Erythroblast (primary cell): ENCODE data around the gene FNIP2.
A peak's percentile ranks its signal among the peaks of the same experiment; 100 is the strongest.

Source experiments
- DNase-seq, 2 experiments: peaks; one replicate each; lab custom pipeline; 2025; lab: John Stamatoyannopoulos, UW
- GATA1 ChIP-seq: IDR thresholded peaks from 2 replicates; pipeline ENCODE4 v1.6.1; 2011; ENCODE audit warnings: low read depth, mild to moderate bottlenecking, control low read depth, low read length, moderate library complexity
- POLR2A ChIP-seq: IDR thresholded peaks from 2 replicates; pipeline ENCODE4 v1.6.1; 2011; ENCODE audit warnings: mild to moderate bottlenecking, low read length

FNIP2 gene

GRCh38 chr4:158776106-158776505, 7.3 kb downstream of the FNIP2 start:
- no peak for DNase-seq
- TF ChIP-seq GATA1 (no peak), POLR2A (no peak)

- peak in 1 of 2 experiments; percentile 18 for DNase-seq
- TF ChIP-seq POLR2A (no peak), GATA1 (no peak)
Measured at GRCh38 chr4:158777423-158778155, 8.8 kb downstream of the FNIP2 start.

- peak in 1 of 2 experiments; percentile 10 for DNase-seq
Measured at GRCh38 chr4:158778156-158778711, 9.4 kb downstream of the FNIP2 start.

DNA sequence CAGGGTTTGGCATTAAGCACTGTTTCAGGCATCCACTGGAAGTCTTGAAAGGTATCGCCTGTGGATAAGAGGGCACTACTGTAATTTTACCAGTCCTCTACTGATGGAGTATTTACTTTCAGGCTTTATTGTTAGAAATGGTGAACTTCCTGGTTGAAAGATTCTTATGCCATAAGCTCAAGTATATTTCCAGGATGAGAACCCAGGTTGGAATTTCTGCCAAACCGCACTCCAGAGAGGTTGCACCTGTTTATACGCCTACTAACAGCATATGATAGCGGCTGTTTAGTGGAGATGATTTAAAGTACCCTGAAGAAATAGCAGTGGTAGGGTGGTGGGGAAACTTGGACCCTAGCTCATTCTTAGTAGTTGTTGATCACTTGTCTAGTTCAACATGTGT, 9.9 kb downstream of the FNIP2 start:
- no peak for DNase-seq

More at GRCh38 chr4:158778156-158778711, 9.4 kb downstream of the FNIP2 start:
- TF ChIP-seq GATA1 (no peak), POLR2A (no peak)

GRCh38 chr4:158781963-158782362, 13.1 kb downstream of the FNIP2 start:
- TF ChIP-seq GATA1 (no peak), POLR2A (no peak)
- DNase-seq: peak; percentile 35 to 58

More for the DNA sequence above, 9.9 kb downstream of the FNIP2 start:
- no peak for TF ChIP-seq POLR2A
- TF ChIP-seq GATA1: no peak

- TF ChIP-seq POLR2A (no peak), GATA1 (no peak)
- DNase-seq: peak; percentile 43 to 71
Measured at GRCh38 chr4:158782551-158783360, 13.9 kb downstream of the FNIP2 start.

- TF ChIP-seq POLR2A: no peak
- no peak for TF ChIP-seq GATA1
- DNase-seq: peak in 1 of 2 experiments; percentile 27
Measured at GRCh38 chr4:158783785-158784184, 15.0 kb downstream of the FNIP2 start.

DNA sequence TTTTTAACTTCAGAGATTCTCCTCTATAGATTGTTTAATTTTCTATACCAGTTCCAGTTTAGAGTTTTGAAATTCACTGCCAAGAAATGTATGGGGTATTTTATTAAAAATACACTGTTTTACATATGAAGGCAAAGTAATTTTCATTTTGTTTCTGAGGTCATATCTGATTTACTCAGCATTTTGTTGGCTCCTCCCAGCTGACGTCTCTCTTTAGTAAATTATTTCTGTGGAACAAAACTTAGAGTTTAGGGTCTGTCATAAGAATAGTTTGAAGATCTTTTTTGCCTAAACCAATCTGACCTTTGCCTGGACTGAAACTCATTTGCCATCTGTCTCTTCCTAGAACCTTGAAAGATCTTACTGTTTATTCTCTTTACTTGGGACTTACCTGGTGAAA, 16.9 kb downstream of the FNIP2 start:
- TF ChIP-seq POLR2A: no peak
- no peak for TF ChIP-seq GATA1
- DNase-seq: peak; percentile 50 to 66

GRCh38 chr4:158786121-158786601, 17.3 kb downstream of the FNIP2 start:
- TF ChIP-seq POLR2A: no peak
- no peak for TF ChIP-seq GATA1
- DNase-seq: peak; percentile 56 to 64

DNA sequence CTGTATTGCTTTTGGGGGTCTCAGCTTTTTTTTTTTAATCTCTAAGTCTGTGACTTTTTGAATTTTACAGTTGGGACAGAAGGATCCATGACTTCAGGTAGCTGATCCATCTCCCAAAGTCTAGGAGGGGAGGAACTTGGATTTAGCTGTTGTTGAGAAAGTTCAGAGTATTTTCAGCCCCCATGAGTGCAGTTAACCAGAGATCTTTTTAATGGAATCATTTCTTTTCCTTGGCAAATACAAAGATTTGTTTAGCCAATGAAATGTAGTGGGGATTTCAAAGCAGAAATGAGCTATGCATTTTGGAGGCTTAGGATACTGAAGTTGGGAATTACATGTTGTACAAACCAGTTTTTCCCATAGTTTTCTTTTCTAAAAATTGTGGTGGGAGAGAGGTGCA, 18.1 kb downstream of the FNIP2 start:
- no peak for TF ChIP-seq GATA1
- no peak for TF ChIP-seq POLR2A

DNA sequence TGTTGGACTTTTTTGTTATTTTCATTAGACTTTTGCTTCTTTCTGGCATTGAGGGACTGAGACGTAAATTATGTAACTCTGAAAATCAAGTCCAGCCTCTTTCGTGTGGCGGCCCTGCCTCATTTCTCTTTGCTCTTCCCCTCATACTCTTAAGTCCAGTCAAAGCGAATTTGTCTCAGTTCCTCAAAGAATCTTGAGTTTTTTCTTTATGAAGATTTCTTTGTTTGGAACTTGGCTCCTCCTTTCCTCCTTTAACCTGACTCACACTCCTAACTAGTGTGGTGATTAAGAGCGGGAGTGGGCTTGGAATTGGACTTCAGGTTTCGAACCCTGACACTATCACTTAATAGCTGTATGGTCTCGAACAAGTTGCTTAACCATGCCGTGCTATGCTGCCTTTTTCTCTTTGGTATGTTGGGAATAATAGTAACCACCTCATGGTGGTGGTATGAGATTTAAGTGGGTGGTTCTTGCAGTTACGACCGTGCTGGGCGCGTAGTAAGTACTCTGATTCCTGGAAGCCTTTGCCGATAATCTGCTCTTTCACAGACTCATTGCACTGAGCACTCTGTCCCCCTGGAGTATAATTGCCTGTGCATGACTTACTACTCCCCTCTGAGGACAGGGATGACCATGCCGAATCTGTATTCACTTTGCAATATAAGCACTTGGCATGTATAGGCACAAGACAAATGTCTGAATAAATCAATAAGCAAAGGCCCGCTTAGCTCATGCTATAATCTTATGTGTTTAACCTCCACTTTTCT, 19.1 kb downstream of the FNIP2 start:
- peak; percentile 19 to 22 for DNase-seq
- TF ChIP-seq POLR2A (no peak), GATA1 (no peak)

More for the DNA sequence above, 18.1 kb downstream of the FNIP2 start:
- DNase-seq: no peak

- DNase-seq: no peak
- TF ChIP-seq GATA1: no peak
- TF ChIP-seq POLR2A: no peak
Measured at GRCh38 chr4:158788516-158788915, 19.7 kb downstream of the FNIP2 start.

GRCh38 chr4:158789853-158790252, 21.0 kb downstream of the FNIP2 start:
- no peak for DNase-seq
- TF ChIP-seq GATA1: no peak
- TF ChIP-seq POLR2A: no peak
